HUES64 (cell line): Measurements from ENCODE around the gene CAMSAP1.

Source experiments
- H3K27ac ChIP-seq: 2 replicates; pipeline ENCODE4 v1.7.0; 2013; ENCODE audit warnings: low read depth, low read length, inconsistent platforms
- H3K27me3 ChIP-seq: 2 replicates; pipeline ENCODE4 v1.6.1; 2013; ENCODE audit warnings: mild to moderate bottlenecking, low read length; ENCODE audit not compliant: insufficient read depth
- H3K36me3 ChIP-seq: 2 replicates; pipeline ENCODE4 v1.6.1; 2013; ENCODE audit warnings: mild to moderate bottlenecking, low read length; ENCODE audit not compliant: insufficient read depth
- H3K4me1 ChIP-seq: 2 replicates; pipeline ENCODE4 v1.6.1; 2013; ENCODE audit warnings: mild to moderate bottlenecking, low read length, moderate library complexity; ENCODE audit not compliant: insufficient read depth
- H3K4me3 ChIP-seq: 2 replicates; pipeline ENCODE4 v1.5.1; 2013; ENCODE audit warnings: mild to moderate bottlenecking, low read length, moderate library complexity
- H3K9ac ChIP-seq: 2 replicates; pipeline ENCODE4 v1.6.1; 2013; ENCODE audit warnings: mild to moderate bottlenecking, low read depth, low read length
- H3K9me3 ChIP-seq: 2 replicates; pipeline ENCODE4 v1.6.1; 2013; ENCODE audit warnings: low read depth, low read length; ENCODE audit not compliant: insufficient read depth
- WGBS: fragments of 150-250, 120-280 bp; methylation state at CpG from one replicate; pipeline ENCODE4 v1.1.7; 2013; ENCODE audit warnings: missing lambda C conversion rate; 5-methylcytosine and 5-hydroxymethylcytosine counted together

The CAMSAP1 gene

DNA sequence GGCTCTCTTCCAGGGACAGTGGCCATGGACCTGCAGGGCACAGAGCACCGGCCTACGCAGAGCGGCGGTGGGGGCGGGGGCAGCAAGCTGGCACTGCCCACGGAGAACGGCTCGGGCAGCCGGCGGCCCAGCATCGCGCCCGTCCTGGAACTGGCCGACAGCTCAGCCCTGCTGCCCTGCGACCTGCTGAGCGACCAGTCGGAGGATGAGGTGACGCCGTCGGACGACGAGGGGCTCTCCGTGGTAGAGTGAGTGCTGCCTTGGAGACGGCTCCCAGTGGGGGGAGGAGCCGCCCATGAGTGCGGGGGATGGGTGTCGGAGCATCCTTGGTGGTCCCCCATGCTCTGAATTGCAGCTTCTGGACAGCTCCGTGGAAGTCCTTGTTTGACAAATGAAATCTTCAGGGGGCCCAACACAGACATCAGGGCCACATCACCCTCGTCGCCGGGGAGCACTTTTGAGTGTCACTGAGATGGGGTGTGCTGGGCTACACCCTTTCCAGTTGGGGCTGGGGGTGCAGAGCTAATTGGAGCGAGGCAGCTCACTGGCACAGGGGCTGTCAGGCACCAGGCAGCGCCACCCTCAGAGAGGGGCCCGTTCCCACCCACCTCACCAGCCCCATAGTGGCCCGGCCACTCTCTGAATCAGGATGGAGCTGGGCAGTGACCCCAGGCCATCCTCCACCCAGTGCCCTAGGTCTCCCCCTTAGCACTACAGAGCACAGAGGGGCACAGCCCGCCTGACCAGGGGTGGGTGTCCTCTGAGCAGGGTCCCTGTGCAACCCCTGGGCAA lies 134.4 kb downstream of the CAMSAP1 start:
- no peak overlapping the region for H3K9ac ChIP-seq
- no peaks in the 10 kb centered on the region for H3K27me3 ChIP-seq
- 87% methylated on average over 36 of the region's 36 CpGs for WGBS
- no peak overlapping the region for H3K27ac ChIP-seq
- H3K9me3 ChIP-seq = no peaks in the 10 kb centered on the region
- no peak overlapping the region for H3K4me3 ChIP-seq
- no peaks in the 10 kb centered on the region for H3K4me1 ChIP-seq
- no peaks in the 10 kb centered on the region for H3K36me3 ChIP-seq

DNA sequence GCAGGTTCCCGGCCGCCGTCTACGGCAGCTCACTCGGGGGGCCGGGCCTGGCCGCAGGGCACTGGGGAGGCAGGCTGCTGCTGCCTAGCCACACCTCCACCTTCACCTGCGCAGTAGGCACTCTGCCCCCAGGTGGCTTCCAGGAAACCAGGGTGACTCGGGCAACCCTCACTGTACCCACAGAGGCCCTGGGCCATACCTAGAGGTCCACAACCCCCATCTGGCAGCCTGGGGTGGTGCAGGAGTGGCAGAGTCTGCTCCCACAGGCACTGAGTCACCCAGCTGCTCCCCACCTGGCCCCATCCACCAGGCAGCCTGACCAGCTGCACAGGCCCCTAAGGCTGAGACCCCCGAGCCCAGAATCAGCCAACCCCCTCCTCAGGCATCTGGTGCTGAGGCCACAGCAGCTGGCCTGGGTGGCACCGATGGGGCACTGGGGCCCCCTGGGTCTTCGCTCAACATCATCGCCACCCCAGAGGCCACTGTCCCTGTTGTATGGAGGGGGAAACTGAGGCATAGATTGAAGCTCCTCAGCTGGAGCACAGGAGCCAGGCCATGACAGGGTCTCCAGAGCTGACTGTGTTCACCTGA lies 135.2 kb downstream of the CAMSAP1 start:
- Histone ChIP-seq H3K36me3 (no peaks in the 10 kb centered on the region), H3K9ac (no peak overlapping the region), H3K9me3 (no peaks in the 10 kb centered on the region), H3K4me1 (no peaks in the 10 kb centered on the region), H3K27ac (no peak overlapping the region), H3K4me3 (no peak overlapping the region), H3K27me3 (no peaks in the 10 kb centered on the region)
- 97% methylated on average over 13 of the region's 13 CpGs for WGBS

DNA sequence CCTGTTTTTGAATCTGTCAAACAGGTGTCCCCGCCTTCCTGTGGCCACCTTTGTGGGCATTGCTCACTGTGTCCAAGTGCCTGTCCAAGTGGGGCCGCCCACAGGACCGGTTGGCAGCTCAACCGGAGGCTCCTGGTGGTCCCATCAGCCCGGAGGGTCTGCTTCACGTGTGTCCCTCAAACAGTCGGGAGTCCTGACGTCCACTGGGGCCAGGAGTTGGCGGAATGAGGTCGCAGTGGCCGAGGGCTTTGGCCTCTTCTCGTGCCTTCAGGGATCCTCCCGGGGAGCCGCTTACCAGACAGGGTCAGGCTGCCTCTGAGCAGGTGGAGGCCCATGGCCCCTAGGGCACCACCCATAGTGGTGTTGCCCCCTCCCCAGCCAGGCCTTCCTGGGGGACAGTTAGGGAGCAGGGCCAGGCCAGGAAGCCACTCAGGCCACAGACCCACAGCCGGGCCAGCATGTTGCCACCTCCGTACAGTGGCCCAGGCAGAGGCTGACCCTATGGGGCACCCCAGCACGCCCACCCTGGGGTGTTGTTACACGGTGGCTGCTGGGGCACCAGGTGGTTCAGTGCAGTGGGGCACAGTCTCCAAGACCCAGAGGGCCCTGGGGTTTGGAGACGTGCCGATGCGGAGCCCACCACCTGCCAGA lies 135.8 kb downstream of the CAMSAP1 start:
- Histone ChIP-seq H3K27me3 (no peaks in the 10 kb centered on the region), H3K27ac (no peak overlapping the region), H3K9ac (no peak overlapping the region), H3K36me3 (no peaks in the 10 kb centered on the region), H3K4me3 (no peak overlapping the region), H3K9me3 (no peaks in the 10 kb centered on the region), H3K4me1 (no peaks in the 10 kb centered on the region)
- WGBS = 93% methylated on average over 21 of the region's 21 CpGs

GRCh38 chr9:135770771-135771170 lies 136.6 kb downstream of the CAMSAP1 start:
- no peak overlapping the region for H3K4me3 ChIP-seq
- H3K27me3 ChIP-seq = no peaks in the 10 kb centered on the region
- no peaks in the 10 kb centered on the region for H3K36me3 ChIP-seq
- H3K9me3 ChIP-seq = peaks cover 6% of the 10 kb centered on the region; the same call in 1 of the 2 replicates
- no peak overlapping the region for H3K27ac ChIP-seq
- WGBS = 91% methylated on average over 26 of the region's 26 CpGs
- no peak overlapping the region for H3K9ac ChIP-seq
- no peaks in the 10 kb centered on the region for H3K4me1 ChIP-seq

GRCh38 chr9:135770203-135770535 lies 137.2 kb downstream of the CAMSAP1 start:
- Histone ChIP-seq H3K36me3 (no peaks in the 10 kb centered on the region), H3K27ac (no peak overlapping the region), H3K9me3 (peaks cover 7% of the 10 kb centered on the region; the same call in 1 of the 2 replicates), H3K4me1 (no peaks in the 10 kb centered on the region), H3K9ac (no peak overlapping the region), H3K27me3 (no peaks in the 10 kb centered on the region), H3K4me3 (no peak overlapping the region)
- 89% methylated on average over 19 of the region's 19 CpGs for WGBS

DNA sequence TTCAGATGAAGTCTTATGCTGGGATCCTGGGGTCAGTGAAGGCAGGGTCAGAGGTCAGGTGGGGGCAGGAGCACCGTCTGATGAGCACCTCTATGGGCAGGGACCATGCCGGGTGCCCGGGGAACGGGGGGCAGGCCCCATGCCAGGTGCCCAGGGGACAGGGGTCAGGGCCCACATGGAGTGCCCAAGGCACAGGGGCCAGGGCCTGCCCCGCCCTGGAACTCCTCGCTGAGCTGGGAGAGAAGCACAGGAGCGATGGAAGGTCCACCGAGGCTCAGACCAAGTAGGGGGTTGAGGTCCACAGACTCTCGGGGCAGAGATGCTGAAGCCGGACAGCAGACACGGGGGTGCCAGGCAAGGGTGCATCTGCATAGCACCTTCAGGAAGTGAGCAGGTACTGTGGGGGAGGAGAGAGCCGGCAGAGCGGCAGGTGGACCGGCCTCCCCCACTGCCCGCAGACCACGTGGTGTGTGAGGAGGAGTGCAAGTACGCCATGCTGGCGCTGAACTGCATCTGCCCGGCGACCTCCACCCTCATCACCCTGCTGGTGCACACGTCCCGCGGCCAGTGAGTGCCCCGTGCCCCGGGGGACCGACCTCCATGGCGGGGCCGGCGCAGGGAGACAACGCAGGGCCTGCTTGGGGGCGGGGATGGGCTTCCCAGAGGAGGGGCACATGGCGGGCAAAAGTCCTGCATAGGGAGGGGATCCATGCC lies 137.7 kb downstream of the CAMSAP1 start:
- Histone ChIP-seq H3K27me3 (no peaks in the 10 kb centered on the region), H3K27ac (no peak overlapping the region), H3K4me1 (no peaks in the 10 kb centered on the region), H3K9ac (no peak overlapping the region), H3K36me3 (no peaks in the 10 kb centered on the region), H3K9me3 (peaks cover 7% of the 10 kb centered on the region; the same call in 1 of the 2 replicates), H3K4me3 (no peak overlapping the region)
- 92% methylated on average over 32 of the region's 32 CpGs for WGBS

DNA sequence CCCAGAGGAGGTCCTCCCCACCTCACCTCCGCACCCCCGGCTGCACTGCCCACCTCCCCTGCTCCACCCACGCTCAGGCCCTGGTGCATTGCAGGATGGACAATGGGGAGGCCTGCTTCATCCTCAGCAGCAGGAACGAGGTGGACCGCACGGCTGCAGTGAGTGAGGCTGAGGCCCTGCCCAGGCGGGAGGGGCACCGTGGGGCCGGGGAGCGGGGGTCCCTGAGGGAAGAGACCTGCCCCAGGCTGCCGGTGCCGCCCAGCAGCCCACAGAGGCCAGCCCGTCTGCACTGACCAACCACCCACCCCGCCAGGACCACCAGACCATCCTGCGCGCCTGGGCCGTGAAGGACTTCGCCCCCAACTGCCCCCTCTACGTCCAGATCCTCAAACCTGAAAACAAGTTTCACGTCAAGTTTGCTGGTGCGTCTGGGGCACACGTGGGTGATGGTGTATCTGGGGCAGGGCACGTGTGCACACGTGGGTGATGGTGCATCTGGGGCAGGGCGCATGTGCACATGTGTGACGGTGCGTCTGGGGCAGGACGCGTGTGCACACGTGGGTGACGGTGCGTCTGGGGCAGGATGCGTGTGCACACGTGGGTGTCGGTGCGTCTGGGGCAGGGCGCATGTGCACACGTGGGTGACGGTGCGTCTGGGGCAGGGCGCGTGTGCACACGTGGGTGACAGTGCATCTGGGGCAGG lies 138.7 kb downstream of the CAMSAP1 start:
- no peak overlapping the region for H3K27ac ChIP-seq
- H3K4me3 ChIP-seq = no peak overlapping the region
- no peaks in the 10 kb centered on the region for H3K27me3 ChIP-seq
- 92% methylated on average over 43 of the region's 43 CpGs for WGBS
- H3K36me3 ChIP-seq = no peaks in the 10 kb centered on the region
- no peak overlapping the region for H3K9ac ChIP-seq
- H3K9me3 ChIP-seq = peaks cover 7% of the 10 kb centered on the region; the same call in 1 of the 2 replicates
- H3K4me1 ChIP-seq = no peaks in the 10 kb centered on the region

DNA sequence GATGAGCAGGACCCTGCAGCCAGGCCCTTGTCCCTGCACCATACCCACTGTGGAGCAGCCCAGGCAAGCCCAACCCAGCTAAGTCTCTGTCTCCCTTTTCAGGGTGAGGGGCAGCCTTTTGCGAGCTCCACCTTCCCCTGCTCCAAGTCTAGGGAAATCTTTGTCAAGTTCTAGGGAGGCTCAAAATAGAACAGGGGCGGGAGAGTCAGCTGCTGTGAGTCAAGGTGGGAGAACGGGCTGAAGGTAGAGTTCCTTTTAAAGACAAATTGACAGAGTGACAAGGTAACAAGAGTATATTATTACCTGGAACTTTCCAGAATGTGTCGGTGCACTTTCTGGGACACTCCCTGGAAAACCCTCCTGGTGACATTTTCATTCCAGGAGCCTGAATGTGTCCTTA lies 140.6 kb downstream of the CAMSAP1 start:
- no peak overlapping the region for H3K4me3 ChIP-seq
- H3K27me3 ChIP-seq = no peaks in the 10 kb centered on the region
- 93% methylated on average over 4 of the region's 4 CpGs for WGBS
- H3K36me3 ChIP-seq = no peaks in the 10 kb centered on the region
- H3K9me3 ChIP-seq = peaks cover 7% of the 10 kb centered on the region; the same call in 1 of the 2 replicates
- no peaks in the 10 kb centered on the region for H3K4me1 ChIP-seq
- H3K27ac ChIP-seq = no peak overlapping the region
- H3K9ac ChIP-seq = no peak overlapping the region

DNA sequence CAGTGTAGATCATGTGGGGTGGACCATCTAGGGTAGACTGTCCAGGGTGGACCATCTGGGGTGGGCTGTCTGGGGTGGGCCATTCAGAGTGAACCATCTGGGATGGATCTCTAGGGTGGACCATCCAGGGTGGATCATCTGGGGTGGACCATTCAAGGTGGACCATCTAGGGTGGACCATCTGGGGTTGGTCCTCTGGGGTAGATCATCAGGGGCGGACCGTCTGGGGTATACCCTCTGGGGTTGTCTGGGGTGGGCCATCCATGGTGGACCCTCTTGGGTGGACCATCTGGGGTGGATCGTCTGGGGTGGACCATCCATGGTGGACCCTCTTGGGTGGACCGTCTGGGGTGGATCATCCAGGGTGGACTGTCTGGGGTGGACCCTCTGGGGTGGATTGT lies 141.1 kb downstream of the CAMSAP1 start:
- H3K9me3 ChIP-seq = peaks cover 7% of the 10 kb centered on the region; the same call in 1 of the 2 replicates
- H3K27me3 ChIP-seq = no peaks in the 10 kb centered on the region
- no peak overlapping the region for H3K9ac ChIP-seq
- no peak overlapping the region for H3K27ac ChIP-seq
- H3K4me1 ChIP-seq = no peaks in the 10 kb centered on the region
- H3K4me3 ChIP-seq = no peak overlapping the region
- 95% methylated on average over 4 of the region's 4 CpGs for WGBS
- H3K36me3 ChIP-seq = no peaks in the 10 kb centered on the region

DNA sequence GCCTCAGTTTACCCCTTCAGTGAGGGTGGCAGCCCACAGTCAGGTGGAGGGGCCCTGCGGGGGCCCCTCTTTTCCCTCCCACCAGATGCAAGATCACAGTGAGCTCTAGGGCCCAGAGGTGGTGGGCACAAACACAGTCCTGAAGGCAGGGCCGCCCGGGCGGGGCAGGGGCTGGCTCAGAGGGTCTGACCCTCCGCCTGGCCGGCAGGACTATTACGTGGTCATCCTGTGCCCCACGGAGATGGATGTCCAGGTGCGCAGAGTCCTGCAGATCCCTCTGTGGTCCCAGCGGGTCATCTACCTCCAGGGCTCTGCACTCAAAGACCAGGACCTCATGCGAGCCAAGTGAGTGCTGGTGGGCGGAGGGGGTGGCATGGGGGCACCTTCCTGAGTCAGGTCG lies 141.9 kb downstream of the CAMSAP1 start:
- Histone ChIP-seq H3K4me1 (no peaks in the 10 kb centered on the region), H3K9ac (no peak overlapping the region), H3K27me3 (no peaks in the 10 kb centered on the region), H3K27ac (no peak overlapping the region), H3K4me3 (no peak overlapping the region), H3K9me3 (peaks cover 7% of the 10 kb centered on the region; the same call in 1 of the 2 replicates), H3K36me3 (no peaks in the 10 kb centered on the region)
- 94% methylated on average over 13 of the region's 13 CpGs for WGBS
